A549 (cell line): ENCODE measurements around the gene HDC. TPM values are rescaled to one million over a fixed set of nuclear protein-coding genes. Genes with fewer than 3 reads are reported as not detected.

Source experiments
- ATAC-seq, 2 experiments: fragments of 200-7000 bp in 1 of 2; fragments of >200 bp in 1 of 2; cut with Nextera tagmentation in 1 of 2; cut with Tn5 transposase in 1 of 2; 3 replicates each; pipeline versions ENCODE4 v1.8.0 to v1.9.1; 2018 to 2020; ENCODE audit warnings: mild to moderate bottlenecking in 1 of 2, moderate library complexity in 1 of 2
- CTCF ChIA-PET: fragments of 300-600 bp; sonication (Branson Sonifier 250); formaldehyde crosslinking; extraction: SDS; loops from one replicate; lab custom pipeline; 2021; ENCODE audit warnings: antibody characterized with exemption, inconsistent platforms; lab: Yijun Ruan, JAX
- POLR2A ChIA-PET: fragments of 350-600 bp; formaldehyde crosslinking; extraction: SDS; loops from one replicate; lab custom pipeline; 2021; ENCODE audit warnings: antibody characterized with exemption, inconsistent platforms; lab: Yijun Ruan, JAX
- DNase-seq, 2 experiments: peaks; one replicate each; pipeline versions ENCODE4 v3.0.0 to v3.0.0-alpha.2; 2011 to 2016; ENCODE audit warnings: low read depth in 1 of 2, low spot score in 1 of 2
- FAIRE-seq: peaks from 2 replicates; lab custom pipeline; 2011; peaks lifted over from hg19 to GRCh38; lab: Jason Lieb, UNC
- H3K27ac ChIP-seq, 2 experiments: fragments of >200 bp; sonication (Bioruptor Twin); formaldehyde crosslinking; 3 replicates each; pipeline ENCODE4 v1.5.1; 2016 to 2017
- H3K4me1 ChIP-seq: fragments of >200 bp; sonication (Bioruptor Twin); formaldehyde crosslinking; 3 replicates; pipeline ENCODE4 v1.6.1; 2016
- H3K4me2 ChIP-seq: fragments of >200 bp; sonication (Bioruptor Twin); formaldehyde crosslinking; 3 replicates; pipeline ENCODE4 v1.6.1; 2016
- H3K4me3 ChIP-seq: fragments of >200 bp; sonication (Bioruptor Twin); formaldehyde crosslinking; 3 replicates; pipeline ENCODE4 v1.5.1; 2016
- H3K9me3 ChIP-seq: fragments of >200 bp; sonication (Bioruptor Twin); formaldehyde crosslinking; 3 replicates; pipeline ENCODE4 v1.6.1; 2016
- CEBPB ChIP-seq, 2 experiments: fragments of >200 bp in 1 of 2; sonication (Bioruptor Twin) in 1 of 2; formaldehyde crosslinking in 1 of 2; IDR thresholded peaks; 2 replicates each; pipeline ENCODE4 v1.6.1; 2012 to 2016
- CHD4 ChIP-seq: fragments of 200-600 bp; sonication (generic); IDR thresholded peaks from 2 replicates; pipeline ENCODE4 v1.6.1; 2016; ENCODE audit warnings: antibody characterized with exemption, mild to moderate bottlenecking, borderline replicate concordance
- EP300 ChIP-seq, 2 experiments: fragments of >200 bp; sonication (Bioruptor Twin); formaldehyde crosslinking; IDR thresholded peaks; 2 replicates in 1 of 2; 3 replicates in 1 of 2; pipeline ENCODE4 v1.6.1; 2016 to 2017
- ESRRA ChIP-seq: fragments of 150-350 bp; IDR thresholded peaks from 2 replicates; pipeline ENCODE4 v1.6.1; 2014; ENCODE audit warnings: mild to moderate bottlenecking, low read length, borderline replicate concordance
- HOXB13 ChIP-seq: fragments of 250-450 bp; sonication (Bioruptor Pico); IDR thresholded peaks from 2 replicates; pipeline ENCODE4 v1.5.0; 2020; ENCODE audit warnings: low read depth, mild to moderate bottlenecking, moderate library complexity
- JUN ChIP-seq, 2 experiments: fragments of >200 bp; sonication (Bioruptor Twin); formaldehyde crosslinking; IDR thresholded peaks; 2 replicates in 1 of 2; 3 replicates in 1 of 2; pipeline ENCODE4 v1.6.1; 2016 to 2017
- JUNB ChIP-seq: fragments of >200 bp; sonication (Bioruptor Twin); formaldehyde crosslinking; IDR thresholded peaks from 2 replicates; pipeline ENCODE4 v1.6.1; 2016
- KDM1A ChIP-seq: fragments of 200-600 bp; sonication (generic); IDR thresholded peaks from 2 replicates; pipeline ENCODE4 v1.6.1; 2016; ENCODE audit warnings: low read depth, mild to moderate bottlenecking
- MAFK ChIP-seq: fragments of 450-650 bp; IDR thresholded peaks from 2 replicates; pipeline ENCODE4 v1.6.1; 2014; ENCODE audit not compliant: partially characterized antibody
- NPAS2 ChIP-seq: fragments of 250-450 bp; sonication (Bioruptor Pico); IDR thresholded peaks from 2 replicates; pipeline ENCODE4 v1.8.0; 2022; ENCODE audit warnings: mild to moderate bottlenecking, moderate library complexity, borderline replicate concordance
- PHF8 ChIP-seq: fragments of 200-600 bp; sonication (generic); IDR thresholded peaks from 2 replicates; pipeline ENCODE4 v1.6.1; 2016; ENCODE audit warnings: low read depth, mild to moderate bottlenecking, antibody characterized with exemption, moderate library complexity, borderline replicate concordance
- POLR2A ChIP-seq: IDR thresholded peaks from 2 replicates; pipeline ENCODE4 v1.6.1; 2012; ENCODE audit warnings: mild to moderate bottlenecking, low read length
- POLR2AphosphoS2 ChIP-seq: conservative IDR thresholded peaks from 2 replicates; pipeline ENCODE4 v1.6.1; 2012; ENCODE audit warnings: low read length, improper control_type of control experiment, inconsistent platforms
- RARB ChIP-seq: fragments of 250-450 bp; sonication (Bioruptor Pico); IDR thresholded peaks from 2 replicates; pipeline ENCODE4 v1.8.0; 2021; ENCODE audit warnings: mild to moderate bottlenecking, moderate library complexity
- RCOR1 ChIP-seq: fragments of 150-350 bp; IDR thresholded peaks from 2 replicates; pipeline ENCODE4 v1.6.1; 2014; ENCODE audit warnings: antibody characterized with exemption, low read length, low read depth
- SMC3 ChIP-seq: fragments of >200 bp; sonication (Bioruptor Twin); formaldehyde crosslinking; IDR thresholded peaks from 3 replicates; pipeline ENCODE4 v1.6.1; 2018; ENCODE audit warnings: inconsistent platforms
- ZSCAN20 ChIP-seq: fragments of 250-450 bp; sonication (Bioruptor Pico); IDR thresholded peaks from 2 replicates; pipeline ENCODE4 v1.8.0; 2022; ENCODE audit warnings: mild to moderate bottlenecking, moderate library complexity
- WGBS: methylation state at CpG from one replicate; pipeline ENCODE4 v1.1.6; 2017; ENCODE audit errors: missing lambda C conversion rate; 5-methylcytosine and 5-hydroxymethylcytosine counted together
- polyA plus RNA-seq, 4 experiments: library from polyadenylated mRNA; depleted of rRNA in 3 of 4; stranded (reverse); fragments of >200 nt; fragmentation: RNase III in 1 of 4; extraction: RNeasy Plus Mini Kit Qiagen cat#74134 plus additional on column Dnase treatment in 1 of 4; gene quantifications; 2 replicates in 3 of 4; 3 replicates in 1 of 4; pipeline ENCODE4 v1.2.3, GENCODE V29; 2011 to 2017
- TF ChIP-seq, protein P1 (sequence below): fragments of >200 bp; sonication (Bioruptor Twin); formaldehyde crosslinking; IDR thresholded peaks from 2 replicates; pipeline ENCODE4 v1.6.1; 2016
- TF ChIP-seq, protein P2 (sequence below): fragments of 200-600 bp; sonication (generic); IDR thresholded peaks from 2 replicates; pipeline ENCODE4 v1.6.1; 2016; ENCODE audit warnings: antibody characterized with exemption, mild to moderate bottlenecking, moderate library complexity
- TF ChIP-seq, protein P3 (sequence below): fragments of 250-450 bp; sonication (Bioruptor Pico); IDR thresholded peaks from 2 replicates; pipeline ENCODE4 v1.5.0; 2021; ENCODE audit warnings: mild to moderate bottlenecking, moderate library complexity, borderline replicate concordance
- TF ChIP-seq, protein P4 (sequence below): IDR thresholded peaks from 2 replicates; pipeline ENCODE4 v1.6.1; 2012; ENCODE audit warnings: low read depth, borderline replicate concordance
- TF ChIP-seq, protein P5 (sequence below): IDR thresholded peaks from 2 replicates; pipeline ENCODE4 v1.6.1; 2012
- TF ChIP-seq, protein P6 (sequence below): fragments of 250-450 bp; sonication (Bioruptor Pico); IDR thresholded peaks from 2 replicates; pipeline ENCODE4 v1.5.0; 2020; ENCODE audit warnings: low read depth, mild to moderate bottlenecking, moderate library complexity

The HDC gene
- polyA plus RNA-seq, 2 of the 4 experiments (the other 2 are of a cell fraction), result 0.09 to 0.13 TPM

DNA sequence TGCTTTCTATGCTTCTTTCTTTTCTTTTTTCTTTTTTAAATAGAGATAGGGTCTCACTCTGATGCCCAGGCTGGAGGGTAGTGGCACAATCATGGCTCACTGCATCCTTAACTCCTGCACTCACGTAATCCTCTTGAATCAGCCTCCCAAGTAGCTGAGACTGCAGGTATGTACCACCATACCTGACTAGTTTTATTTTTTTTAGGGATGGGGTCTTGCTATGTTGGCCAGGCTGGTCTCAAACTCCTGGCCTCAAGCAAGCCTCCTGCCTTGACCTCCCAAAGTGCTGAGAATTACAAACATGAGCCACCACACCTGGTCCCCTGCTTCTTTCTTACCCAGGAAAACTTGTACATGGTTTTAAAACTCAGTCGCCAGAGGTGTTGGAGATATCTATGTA lies 24.2 kb upstream of the HDC start (continued):
- TF ChIP-seq, protein P1, sequence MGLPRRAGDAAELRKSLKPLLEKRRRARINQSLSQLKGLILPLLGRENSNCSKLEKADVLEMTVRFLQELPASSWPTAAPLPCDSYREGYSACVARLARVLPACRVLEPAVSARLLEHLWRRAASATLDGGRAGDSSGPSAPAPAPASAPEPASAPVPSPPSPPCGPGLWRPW, result no peak
- TF ChIP-seq, protein P2, sequence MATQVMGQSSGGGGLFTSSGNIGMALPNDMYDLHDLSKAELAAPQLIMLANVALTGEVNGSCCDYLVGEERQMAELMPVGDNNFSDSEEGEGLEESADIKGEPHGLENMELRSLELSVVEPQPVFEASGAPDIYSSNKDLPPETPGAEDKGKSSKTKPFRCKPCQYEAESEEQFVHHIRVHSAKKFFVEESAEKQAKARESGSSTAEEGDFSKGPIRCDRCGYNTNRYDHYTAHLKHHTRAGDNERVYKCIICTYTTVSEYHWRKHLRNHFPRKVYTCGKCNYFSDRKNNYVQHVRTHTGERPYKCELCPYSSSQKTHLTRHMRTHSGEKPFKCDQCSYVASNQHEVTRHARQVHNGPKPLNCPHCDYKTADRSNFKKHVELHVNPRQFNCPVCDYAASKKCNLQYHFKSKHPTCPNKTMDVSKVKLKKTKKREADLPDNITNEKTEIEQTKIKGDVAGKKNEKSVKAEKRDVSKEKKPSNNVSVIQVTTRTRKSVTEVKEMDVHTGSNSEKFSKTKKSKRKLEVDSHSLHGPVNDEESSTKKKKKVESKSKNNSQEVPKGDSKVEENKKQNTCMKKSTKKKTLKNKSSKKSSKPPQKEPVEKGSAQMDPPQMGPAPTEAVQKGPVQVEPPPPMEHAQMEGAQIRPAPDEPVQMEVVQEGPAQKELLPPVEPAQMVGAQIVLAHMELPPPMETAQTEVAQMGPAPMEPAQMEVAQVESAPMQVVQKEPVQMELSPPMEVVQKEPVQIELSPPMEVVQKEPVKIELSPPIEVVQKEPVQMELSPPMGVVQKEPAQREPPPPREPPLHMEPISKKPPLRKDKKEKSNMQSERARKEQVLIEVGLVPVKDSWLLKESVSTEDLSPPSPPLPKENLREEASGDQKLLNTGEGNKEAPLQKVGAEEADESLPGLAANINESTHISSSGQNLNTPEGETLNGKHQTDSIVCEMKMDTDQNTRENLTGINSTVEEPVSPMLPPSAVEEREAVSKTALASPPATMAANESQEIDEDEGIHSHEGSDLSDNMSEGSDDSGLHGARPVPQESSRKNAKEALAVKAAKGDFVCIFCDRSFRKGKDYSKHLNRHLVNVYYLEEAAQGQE, result no peak
- TF ChIP-seq HOXB13 (CRISPR knock-in tag), result no peak
- TF ChIP-seq, protein P3, sequence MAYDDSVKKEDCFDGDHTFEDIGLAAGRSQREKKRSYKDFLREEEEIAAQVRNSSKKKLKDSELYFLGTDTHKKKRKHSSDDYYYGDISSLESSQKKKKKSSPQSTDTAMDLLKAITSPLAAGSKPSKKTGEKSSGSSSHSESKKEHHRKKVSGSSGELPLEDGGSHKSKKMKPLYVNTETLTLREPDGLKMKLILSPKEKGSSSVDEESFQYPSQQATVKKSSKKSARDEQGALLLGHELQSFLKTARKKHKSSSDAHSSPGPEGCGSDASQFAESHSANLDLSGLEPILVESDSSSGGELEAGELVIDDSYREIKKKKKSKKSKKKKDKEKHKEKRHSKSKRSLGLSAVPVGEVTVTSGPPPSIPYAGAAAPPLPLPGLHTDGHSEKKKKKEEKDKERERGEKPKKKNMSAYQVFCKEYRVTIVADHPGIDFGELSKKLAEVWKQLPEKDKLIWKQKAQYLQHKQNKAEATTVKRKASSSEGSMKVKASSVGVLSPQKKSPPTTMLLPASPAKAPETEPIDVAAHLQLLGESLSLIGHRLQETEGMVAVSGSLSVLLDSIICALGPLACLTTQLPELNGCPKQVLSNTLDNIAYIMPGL (CRISPR knock-in tag), result no peak

DNA sequence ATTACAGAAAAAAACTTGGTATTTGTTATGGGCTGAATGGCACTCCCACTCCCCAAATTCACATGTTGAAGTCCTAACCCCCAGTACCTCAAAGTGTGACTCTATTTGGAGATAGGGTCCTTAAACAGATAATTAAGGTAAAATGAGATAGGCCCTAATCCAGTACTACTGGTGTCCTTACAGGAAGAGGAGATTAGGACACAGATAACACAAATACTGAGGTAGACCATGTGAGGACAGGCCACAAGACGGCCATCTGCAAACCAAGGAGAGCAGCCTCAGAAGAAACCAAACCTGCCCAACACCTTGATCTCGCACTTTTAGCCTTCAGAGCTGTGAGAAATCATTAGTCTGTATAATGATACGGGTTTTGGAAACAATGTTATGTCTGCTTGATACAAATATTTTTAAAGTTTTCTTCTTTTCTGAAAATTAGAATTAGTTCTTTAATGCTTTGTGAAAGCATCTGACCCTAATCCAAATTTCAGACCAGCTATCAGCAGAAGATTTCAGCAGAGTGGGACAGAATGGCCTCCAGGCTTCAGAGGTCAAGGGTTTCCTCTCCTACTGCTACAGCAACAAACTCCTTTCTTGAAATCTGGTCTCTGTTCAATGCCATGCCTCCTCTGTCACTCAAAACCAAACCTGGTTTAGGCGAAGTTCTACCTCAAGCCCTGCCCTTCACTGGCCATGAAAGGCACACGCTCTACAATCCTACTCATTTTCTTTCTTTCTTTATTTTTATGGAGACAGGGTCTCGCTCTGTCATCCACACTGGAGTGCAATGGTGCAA lies 22.0 kb upstream of the HDC start:
- Histone ChIP-seq H3K27ac (no peak overlapping the region), H3K9me3 (no peaks in the 10 kb centered on the region), H3K4me3 (no peak overlapping the region), H3K4me2 (no peak overlapping the region)
- FAIRE-seq (peak; percentile 65), ATAC-seq (no peak), DNase-seq (no peak)
- CTCF ChIA-PET, result interaction anchor here (0.9 to 1.9 kb wide), 3 partner anchors 10 to 28 kb away, joined by 4 to 5 read pairs (median 5); no protein-coding TSS in a partner anchor
- WGBS, result 89% methylated on average over 6 of the region's 6 CpGs
- POLR2A ChIA-PET, result interaction anchor here (0.6 kb wide), 1 partner anchor 619 kb away, joined by 3 read pairs; no protein-coding TSS in a partner anchor
- TF ChIP-seq JUN (IDR thresholded peaks at IDR 0.05), result no peak
- no peak for TF ChIP-seq EP300 (IDR thresholded peaks at IDR 0.05)
- no peak for TF ChIP-seq HOXB13 (CRISPR knock-in tag)
- TF ChIP-seq, protein P4, sequence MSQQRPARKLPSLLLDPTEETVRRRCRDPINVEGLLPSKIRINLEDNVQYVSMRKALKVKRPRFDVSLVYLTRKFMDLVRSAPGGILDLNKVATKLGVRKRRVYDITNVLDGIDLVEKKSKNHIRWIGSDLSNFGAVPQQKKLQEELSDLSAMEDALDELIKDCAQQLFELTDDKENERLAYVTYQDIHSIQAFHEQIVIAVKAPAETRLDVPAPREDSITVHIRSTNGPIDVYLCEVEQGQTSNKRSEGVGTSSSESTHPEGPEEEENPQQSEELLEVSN, result no peak
- TF ChIP-seq, protein P5, sequence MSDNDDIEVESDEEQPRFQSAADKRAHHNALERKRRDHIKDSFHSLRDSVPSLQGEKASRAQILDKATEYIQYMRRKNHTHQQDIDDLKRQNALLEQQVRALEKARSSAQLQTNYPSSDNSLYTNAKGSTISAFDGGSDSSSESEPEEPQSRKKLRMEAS, result no peak
- TF ChIP-seq MAFK, result no peak
- no peak for TF ChIP-seq ESRRA
- TF ChIP-seq KDM1A, result no peak
- no peak for TF ChIP-seq JUNB
- no peak for TF ChIP-seq SMC3
- TF ChIP-seq, all 56 proteins: peak for 0
- no peaks in the 10 kb centered on the region for H3K4me1 ChIP-seq

DNA sequence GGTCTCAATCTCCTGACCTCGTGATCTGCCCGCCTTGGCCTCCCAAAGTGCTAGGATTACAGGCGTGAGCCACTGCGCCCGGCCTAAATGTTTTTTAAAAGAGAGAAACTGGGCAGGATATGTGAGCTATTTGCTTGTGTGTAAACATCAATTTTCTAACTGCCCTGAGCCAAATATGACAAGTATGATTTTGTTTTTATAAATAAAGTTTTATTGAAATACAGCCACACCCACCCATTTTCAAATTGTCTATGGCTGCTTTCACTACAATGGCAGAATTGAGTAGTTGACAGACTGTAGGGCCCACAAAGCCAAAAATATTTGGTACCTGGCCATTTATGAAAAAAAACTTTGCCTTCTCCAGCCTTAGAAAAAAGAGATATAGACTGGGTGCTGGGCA lies 15.9 kb upstream of the HDC start:
- ChIA-PET POLR2A (no interaction called here), CTCF (interaction anchor here (0.8 to 1.9 kb wide), 2 partner anchors 35 to 73 kb away, joined by 3 to 4 read pairs; no protein-coding TSS in a partner anchor)
- no peak overlapping the region for H3K27ac ChIP-seq
- 84% methylated on average over 5 of the region's 5 CpGs for WGBS
- no peak for ATAC-seq
- H3K4me1 ChIP-seq, result no peaks in the 10 kb centered on the region
- H3K9me3 ChIP-seq, result no peaks in the 10 kb centered on the region
- H3K4me3 ChIP-seq, result no peak overlapping the region
- H3K4me2 ChIP-seq, result no peak overlapping the region
- no peak for DNase-seq
- FAIRE-seq, result no peak
- no peak for TF ChIP-seq JUNB
- TF ChIP-seq RCOR1, result no peak
- TF ChIP-seq, protein P6, sequence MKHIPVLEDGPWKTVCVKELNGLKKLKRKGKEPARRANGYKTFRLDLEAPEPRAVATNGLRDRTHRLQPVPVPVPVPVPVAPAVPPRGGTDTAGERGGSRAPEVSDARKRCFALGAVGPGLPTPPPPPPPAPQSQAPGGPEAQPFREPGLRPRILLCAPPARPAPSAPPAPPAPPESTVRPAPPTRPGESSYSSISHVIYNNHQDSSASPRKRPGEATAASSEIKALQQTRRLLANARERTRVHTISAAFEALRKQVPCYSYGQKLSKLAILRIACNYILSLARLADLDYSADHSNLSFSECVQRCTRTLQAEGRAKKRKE, result no peak
- TF ChIP-seq ZSCAN20, result no peak
- no peak for TF ChIP-seq EP300 (IDR thresholded peaks at IDR 0.05)
- TF ChIP-seq PHF8, result no peak
- TF ChIP-seq KDM1A, result no peak
- no peak for TF ChIP-seq CHD4
- TF ChIP-seq, protein P3 (CRISPR knock-in tag), result no peak
- TF ChIP-seq POLR2AphosphoS2, result no peak
- no peak for TF ChIP-seq POLR2A
- no peak for TF ChIP-seq CEBPB (IDR thresholded peaks at IDR 0.05)
- no peak for TF ChIP-seq NPAS2 (CRISPR knock-in tag)
- TF ChIP-seq RARB, result no peak
